Measurements from ENCODE around the gene PKMYT1.
"Not testable (repeated sequence)": the region's sequence is repeated elsewhere in the genome, so short reads cannot be mapped to it uniquely, and the experiment has no call there.

The PKMYT1 gene

GRCh38 chr16:2955779-2956578 is 24.3 kb downstream of the PKMYT1 start:
- DNase-seq, result peak; percentile 65

DNA sequence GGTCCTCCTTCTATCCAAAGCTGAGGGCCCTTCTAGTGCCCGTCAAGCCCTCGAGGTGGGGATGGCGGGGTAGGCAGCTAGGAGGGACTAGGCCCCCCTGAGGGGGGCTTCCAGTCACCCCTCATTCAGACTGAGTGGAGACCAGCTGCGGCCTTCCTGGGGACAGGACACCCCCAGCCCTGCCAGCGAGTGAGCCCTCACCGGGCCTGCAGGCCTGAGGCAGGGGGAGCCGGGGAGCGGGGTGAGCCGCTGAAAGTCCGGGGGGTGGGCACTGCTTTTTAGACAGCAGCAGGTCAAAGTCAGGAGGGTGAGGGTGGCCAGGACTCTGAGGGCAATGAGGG is 24.8 kb downstream of the PKMYT1 start:
- peak; percentile 60 for DNase-seq

DNA sequence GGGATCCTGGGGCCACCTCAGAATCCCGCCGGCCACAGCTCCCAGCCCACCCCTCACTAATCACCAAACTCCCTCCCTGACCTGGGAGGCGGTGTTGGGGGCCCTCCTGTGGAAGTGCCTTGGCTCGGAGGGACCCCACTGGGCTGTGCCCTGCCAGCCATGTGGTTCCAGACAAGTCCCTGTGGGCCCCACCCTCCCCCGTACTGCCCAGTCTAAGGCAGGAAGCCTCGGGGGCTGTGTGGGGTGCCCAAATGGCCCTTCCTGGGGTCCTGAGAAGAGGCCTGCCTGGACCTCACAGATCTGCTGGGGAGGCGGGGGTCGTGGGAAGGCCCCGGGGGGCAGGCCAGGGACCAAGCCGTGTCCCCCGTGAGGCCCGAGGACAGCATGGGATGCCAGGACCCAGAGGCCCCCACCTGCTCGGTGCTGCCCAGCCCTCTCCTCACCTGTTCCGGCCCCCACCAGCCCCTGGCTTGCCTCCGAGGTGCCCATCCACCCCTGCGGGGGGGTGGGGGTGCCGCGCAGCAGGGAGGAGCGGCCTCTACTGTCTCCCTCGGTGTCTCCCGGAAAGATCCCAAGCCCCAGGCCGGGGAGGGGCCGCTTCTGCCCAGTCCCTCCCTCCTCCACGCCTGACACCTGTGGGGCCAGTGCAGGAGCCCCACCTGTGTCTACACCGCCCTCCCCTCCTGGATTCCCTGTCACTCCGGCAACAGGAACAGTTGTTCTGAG is 25.4 kb downstream of the PKMYT1 start:
- DNase-seq, result peak; percentile 90

GRCh38 chr16:2953706-2954627 is 26.3 kb downstream of the PKMYT1 start:
- DNase-seq, result peak; percentile 76

DNA sequence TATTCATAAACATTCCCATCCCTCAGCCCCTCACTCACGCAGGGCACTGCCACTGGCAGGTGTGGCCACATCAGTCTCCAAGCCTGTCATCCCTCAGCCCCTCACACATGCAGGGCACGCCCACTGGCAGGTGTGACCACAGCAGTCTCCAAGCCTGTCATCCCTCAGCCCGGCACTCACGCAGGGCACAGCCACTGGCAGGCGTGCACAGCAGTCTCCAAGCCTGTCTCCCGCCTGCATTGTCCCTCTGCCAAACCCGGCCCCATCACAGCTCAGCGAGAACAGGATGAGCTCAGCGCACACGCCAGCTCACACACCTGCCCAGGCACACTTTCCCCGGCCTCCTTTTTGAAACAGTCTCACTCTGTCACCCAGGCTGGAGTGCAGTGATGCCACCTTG is 27.6 kb downstream of the PKMYT1 start:
- DNase-seq, result peak; percentile 27

DNA sequence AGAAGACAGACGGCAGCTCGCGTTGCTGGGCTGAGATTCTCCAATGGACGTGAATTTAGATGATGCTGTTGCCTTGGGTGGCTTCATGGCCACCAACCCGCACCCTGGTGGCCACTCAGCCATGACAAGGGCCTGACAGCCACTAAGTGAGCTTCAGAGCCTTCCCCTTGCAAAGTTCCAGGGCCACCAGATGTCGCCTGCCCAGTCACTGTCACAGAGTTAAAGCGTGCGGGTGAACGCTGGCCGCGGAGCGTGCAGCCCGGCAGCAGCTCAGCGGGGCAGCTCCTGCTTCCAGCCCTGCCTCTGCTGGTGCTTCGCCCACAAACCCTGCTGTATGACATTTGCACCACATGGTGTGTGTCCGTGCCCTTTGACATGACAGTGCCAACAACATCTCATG is 29.5 kb downstream of the PKMYT1 start:
- no peak for DNase-seq

DNA sequence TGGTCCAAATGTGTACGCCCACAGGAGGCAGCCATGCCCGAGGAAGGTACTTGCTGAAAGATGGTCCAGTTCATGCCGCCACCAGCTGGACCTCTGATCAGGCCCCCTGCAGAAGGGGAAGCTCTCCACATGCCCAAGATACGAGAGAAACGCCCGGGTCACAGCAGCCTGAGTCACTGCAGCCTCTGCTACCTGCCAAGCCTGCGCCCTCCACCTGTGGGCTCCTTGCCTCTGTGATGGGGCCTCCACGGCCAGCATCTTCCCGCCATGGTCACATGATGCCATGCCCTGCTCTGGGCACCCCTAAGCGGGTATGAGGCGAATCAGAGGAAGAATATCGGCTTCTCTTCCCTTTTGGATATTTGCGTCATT is 29.9 kb downstream of the PKMYT1 start:
- no peak for DNase-seq

- no peak for DNase-seq
Observed at GRCh38 chr16:2949705-2950352, 30.4 kb downstream of the PKMYT1 start.

DNA sequence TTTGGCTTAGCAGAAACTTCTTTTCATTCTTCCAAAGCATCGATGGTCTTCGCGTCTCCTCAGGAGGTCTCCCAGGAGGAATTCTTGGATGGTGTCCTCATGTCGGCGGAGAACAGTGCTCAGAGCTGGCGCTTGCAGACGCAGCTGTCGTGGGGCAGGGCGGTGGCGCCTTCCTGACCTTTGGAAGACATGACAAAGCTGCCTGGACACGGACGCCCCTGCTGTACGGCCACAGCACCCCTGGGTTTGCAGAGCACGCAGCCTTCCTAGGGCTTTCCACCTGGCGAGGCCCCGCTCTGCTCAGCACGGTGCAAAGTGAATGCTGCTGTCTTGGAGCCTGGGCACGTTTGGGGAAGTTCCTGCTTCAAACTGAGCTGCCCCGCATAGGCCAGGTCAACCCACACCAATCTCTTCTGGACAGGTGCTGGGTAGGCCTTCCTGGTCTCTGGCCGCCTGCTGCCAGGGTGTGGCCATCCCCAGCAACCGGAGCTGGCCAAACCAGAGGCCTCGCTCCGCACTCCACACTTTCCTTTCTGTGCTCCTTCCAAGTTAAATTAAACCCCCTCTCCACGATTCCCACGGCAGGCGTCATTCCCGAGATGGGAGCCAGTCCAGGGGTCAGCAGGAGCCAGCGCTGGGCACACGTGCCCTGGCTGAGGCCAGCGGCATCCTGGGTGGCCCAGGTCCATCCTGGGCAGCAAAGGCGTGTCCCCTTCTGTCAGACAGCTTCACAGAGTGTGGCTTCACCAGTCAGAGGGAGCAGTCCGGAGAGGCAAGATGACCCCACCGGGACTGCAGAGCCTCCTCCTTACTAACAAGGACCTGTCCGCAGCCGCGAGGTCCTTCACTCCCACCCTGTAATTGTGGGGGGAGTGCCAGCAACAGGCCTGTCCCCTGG is 31.2 kb downstream of the PKMYT1 start:
- DNase-seq, result no peak

DNA sequence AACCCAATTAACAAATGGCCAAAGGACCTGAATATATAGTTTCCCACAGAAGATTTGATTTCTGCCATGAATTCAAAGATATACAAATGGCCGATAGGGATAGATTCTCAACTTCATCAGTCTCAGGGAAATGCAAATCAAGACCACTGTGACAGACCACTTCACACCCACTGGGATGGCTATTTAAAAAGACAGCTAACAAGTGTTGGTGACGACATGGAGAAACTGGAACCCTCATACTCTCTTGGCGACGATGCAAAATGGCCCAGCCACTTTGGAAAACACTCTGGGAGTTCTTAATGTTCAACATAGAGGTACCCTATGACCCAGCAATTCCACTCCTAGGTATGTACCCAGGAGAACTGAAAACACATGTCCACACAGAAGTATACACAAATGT is 33.6 kb downstream of the PKMYT1 start:
- DNase-seq, result no peak

GRCh38 chr16:2943716-2944115 is 36.5 kb downstream of the PKMYT1 start:
- not testable (repeated sequence) for DNase-seq

- DNase-seq, result no peak
Observed at GRCh38 chr16:2942045-2942444, 38.2 kb downstream of the PKMYT1 start.

- no peak for DNase-seq
Observed at GRCh38 chr16:2939968-2940367, 40.3 kb downstream of the PKMYT1 start.

DNA sequence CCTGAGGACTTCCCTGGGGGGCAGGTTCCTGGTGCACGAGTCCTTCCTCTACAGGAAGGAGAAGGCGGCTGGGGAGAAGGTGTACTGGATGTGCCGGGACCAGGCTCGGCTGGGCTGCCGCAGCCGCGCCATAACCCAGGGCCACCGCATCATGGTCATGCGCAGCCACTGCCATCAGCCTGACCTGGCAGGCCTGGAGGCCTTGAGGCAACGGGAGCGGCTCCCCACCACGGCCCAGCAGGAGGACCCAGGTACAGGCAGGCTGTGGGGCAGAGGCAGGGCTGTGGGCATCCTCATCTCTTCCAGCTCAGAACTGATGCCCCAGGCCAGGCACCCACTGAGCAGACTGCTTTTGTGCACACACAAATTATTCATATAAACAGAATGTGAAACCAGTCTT is 42.0 kb downstream of the PKMYT1 start:
- no peak for DNase-seq

DNA sequence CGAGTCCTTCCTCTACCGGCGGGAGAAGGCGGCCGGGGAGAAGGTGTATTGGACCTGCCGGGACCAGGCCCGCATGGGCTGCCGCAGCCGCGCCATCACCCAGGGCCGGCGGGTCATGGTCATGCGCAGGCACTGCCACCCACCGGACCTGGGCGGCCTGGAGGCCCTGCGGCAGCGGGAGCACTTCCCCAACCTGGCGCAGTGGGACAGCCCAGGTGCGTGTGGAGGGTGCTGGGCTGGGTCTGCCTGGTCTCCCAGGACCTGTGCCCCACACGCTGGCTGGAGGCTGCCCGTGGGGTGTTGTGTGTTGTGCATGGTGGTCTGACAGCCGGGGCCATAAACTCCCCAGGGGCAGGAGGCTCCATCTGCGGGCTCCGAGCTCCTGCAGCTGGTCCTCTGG is 43.1 kb downstream of the PKMYT1 start:
- DNase-seq, result no peak

- DNase-seq, result no peak
Observed at GRCh38 chr16:2936436-2937011, 43.7 kb downstream of the PKMYT1 start.

DNA sequence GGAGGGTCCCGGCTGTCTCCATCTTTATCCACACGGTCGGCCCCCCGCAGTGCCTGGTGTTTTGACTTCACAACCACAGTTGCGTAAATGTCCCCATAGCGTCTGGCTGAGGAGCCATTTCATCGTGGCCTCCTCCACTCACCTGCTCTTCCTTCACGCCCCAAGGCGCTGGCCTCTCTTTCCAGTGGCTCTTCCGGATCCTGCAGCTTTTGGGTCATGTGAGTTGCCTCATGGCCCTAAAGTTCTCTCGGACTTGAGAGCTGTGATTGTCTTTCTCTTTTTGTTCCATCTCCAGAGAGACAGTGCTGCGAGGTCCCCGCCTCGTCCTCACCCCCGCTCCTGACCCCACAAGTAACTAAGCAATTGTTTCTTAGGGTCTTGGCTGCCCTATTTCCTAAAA is 45.8 kb downstream of the PKMYT1 start:
- DNase-seq, result peak; percentile 15

DNA sequence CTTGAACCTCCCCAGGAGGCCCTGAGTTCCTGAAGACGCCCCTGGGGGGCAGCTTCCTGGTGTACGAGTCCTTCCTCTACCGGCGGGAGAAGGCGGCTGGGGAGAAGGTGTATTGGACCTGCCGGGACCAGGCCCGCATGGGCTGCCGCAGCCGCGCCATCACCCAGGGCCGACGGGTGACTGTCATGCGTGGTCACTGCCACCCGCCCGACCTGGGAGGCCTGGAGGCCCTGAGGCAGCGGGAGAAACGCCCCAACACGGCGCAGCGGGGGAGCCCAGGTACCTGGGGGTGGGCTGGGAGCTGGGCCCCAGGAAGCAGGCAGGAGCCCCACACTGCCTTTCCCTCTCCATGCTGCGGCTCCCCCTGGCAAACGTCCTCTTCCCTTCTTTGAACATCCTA is 46.5 kb downstream of the PKMYT1 start:
- DNase-seq, result no peak

GRCh38 chr16:2933136-2933535 is 47.1 kb downstream of the PKMYT1 start:
- no peak for DNase-seq

- DNase-seq, result not testable (repeated sequence)
Observed at GRCh38 chr16:2931231-2931914, 48.9 kb downstream of the PKMYT1 start.

DNA sequence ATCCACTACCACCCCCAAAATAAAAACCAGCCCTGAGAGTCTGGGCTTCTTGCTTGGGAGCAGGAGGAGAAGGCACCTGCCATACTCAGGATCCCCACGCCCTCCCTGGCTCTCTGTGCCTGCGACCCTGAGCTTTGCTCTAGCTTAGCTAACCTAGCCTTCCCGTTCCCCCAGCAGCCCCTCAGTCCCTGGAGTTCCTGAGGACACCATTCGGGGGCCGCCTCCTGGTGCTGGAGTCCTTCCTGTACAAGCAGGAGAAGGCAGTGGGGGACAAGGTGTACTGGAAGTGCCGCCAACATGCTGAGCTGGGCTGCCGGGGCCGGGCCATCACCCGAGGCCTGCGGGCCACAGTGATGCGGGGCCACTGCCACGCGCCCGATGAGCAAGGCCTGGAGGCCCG is 50.0 kb downstream of the PKMYT1 start:
- no peak for DNase-seq
